Colonic mucosa (tissue), 4 donors: ENCODE data around the gene GRHL1. TPM values are rescaled to one million over a fixed set of nuclear protein-coding genes. Genes with fewer than 3 reads are reported as not detected.

ENCODE experiments used
- DNase-seq: peaks from one replicate; pipeline ENCODE4 v3.0.0-alpha.2; 2020
- H3K27ac ChIP-seq: fragments of 200-600 bp; one replicate; pipeline ENCODE4 v1.8.0; 2021
- H3K27me3 ChIP-seq: fragments of 200-600 bp; one replicate; pipeline ENCODE4 v1.8.0; 2021
- H3K36me3 ChIP-seq: fragments of 200-600 bp; one replicate; pipeline ENCODE4 v1.8.0; 2021
- H3K4me1 ChIP-seq: fragments of 200-600 bp; one replicate; pipeline ENCODE4 v1.8.0; 2021; ENCODE audit warnings: mild to moderate bottlenecking
- H3K4me3 ChIP-seq: fragments of 200-600 bp; one replicate; pipeline ENCODE4 v1.8.0; 2021
- H3K9ac ChIP-seq, 2 donors: one replicate each; pipeline ENCODE4 v1.7.0; 2013; ENCODE audit warnings: control low read depth in 2 of 2, low read depth in 2 of 2, low read length in 2 of 2
- H3K9me3 ChIP-seq: fragments of 200-600 bp; one replicate; pipeline ENCODE4 v1.8.0; 2021
- intact Hi-C: fragments of 100-400 bp; cut with DNase I; formaldehyde crosslinking; loops from one replicate; pipeline ENCODE4 v1.14.1; 2022
- total RNA-seq, 2 donors: library from RNA; stranded (reverse); fragmentation: NEBNext Ultra II Directional in 1 of 2; extraction: Animal tissue kit (Norgen Biotek cat#: 25700) in 1 of 2; gene quantifications; one replicate each; pipeline ENCODE4 v1.2.1, GENCODE V29; 2021
- TF ChIP-seq, protein P1 (sequence below): fragments of 200-600 bp; IDR thresholded peaks from one replicate; pipeline ENCODE4 v1.8.0; 2022; ENCODE audit warnings: antibody characterized with exemption, mild to moderate bottlenecking
- donor health status: healthy.
- donor health status: DM: no; HTN: no; CAD: no.
- donor health status: DM: no; HTN: no; CAD: no.

The GRHL1 gene
- total RNA-seq, 2 donors from 2014 or later = 1.6 to 1.9 TPM

DNA sequence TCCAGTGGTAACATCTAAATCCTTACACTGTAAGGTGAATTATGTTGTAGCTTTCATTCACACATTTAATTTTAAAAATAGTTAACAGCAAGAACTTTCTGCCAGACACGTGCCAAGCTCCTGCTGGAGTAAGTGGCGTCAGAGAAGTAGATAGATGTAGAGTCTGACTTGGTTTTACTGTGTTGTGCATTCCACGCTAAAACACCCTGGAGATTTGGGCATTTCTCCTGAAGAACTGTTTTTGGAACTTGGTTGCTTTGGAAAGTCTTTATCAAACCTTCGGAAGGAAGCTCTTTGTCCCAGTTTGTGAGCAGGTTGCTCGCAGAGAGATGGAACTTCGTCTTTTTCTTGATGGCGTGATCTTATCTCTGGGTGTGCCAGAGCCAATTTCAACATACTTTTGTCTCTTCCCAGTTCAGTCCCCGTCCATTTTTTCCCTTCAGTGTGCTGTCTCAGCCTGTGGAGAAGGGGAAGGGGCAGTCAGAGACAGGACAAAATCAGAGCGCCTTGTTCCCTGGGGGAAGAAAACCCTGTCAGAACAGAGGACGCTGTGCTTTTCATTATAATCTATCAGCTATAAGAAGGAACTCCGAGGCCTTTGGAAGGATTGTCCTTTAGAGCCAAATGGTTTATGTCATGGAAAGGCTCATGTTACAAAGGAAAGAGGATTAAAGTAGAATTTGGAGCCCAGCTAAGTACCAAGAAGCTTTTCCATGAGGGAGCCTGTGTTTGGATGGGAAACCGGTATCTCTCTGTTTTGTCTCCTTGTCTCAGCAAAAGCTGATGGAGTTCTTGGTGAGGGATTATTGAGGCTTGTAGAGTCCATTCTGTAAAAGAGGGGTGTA lies 18.9 kb downstream of the GRHL1 start:
- H3K4me1 ChIP-seq = no peaks in the 10 kb centered on the region
- TF ChIP-seq, protein P1, sequence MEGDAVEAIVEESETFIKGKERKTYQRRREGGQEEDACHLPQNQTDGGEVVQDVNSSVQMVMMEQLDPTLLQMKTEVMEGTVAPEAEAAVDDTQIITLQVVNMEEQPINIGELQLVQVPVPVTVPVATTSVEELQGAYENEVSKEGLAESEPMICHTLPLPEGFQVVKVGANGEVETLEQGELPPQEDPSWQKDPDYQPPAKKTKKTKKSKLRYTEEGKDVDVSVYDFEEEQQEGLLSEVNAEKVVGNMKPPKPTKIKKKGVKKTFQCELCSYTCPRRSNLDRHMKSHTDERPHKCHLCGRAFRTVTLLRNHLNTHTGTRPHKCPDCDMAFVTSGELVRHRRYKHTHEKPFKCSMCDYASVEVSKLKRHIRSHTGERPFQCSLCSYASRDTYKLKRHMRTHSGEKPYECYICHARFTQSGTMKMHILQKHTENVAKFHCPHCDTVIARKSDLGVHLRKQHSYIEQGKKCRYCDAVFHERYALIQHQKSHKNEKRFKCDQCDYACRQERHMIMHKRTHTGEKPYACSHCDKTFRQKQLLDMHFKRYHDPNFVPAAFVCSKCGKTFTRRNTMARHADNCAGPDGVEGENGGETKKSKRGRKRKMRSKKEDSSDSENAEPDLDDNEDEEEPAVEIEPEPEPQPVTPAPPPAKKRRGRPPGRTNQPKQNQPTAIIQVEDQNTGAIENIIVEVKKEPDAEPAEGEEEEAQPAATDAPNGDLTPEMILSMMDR = no peak
- H3K36me3 ChIP-seq = no peaks in the 10 kb centered on the region
- no peak overlapping the region for H3K27ac ChIP-seq
- no peaks in the 10 kb centered on the region for H3K9me3 ChIP-seq
- H3K4me3 ChIP-seq = no peak overlapping the region
- H3K9ac ChIP-seq = no peak overlapping the region
- DNase-seq = no peak
- intact Hi-C loops = no loop called here
- H3K27me3 ChIP-seq = no peaks in the 10 kb centered on the region

DNA sequence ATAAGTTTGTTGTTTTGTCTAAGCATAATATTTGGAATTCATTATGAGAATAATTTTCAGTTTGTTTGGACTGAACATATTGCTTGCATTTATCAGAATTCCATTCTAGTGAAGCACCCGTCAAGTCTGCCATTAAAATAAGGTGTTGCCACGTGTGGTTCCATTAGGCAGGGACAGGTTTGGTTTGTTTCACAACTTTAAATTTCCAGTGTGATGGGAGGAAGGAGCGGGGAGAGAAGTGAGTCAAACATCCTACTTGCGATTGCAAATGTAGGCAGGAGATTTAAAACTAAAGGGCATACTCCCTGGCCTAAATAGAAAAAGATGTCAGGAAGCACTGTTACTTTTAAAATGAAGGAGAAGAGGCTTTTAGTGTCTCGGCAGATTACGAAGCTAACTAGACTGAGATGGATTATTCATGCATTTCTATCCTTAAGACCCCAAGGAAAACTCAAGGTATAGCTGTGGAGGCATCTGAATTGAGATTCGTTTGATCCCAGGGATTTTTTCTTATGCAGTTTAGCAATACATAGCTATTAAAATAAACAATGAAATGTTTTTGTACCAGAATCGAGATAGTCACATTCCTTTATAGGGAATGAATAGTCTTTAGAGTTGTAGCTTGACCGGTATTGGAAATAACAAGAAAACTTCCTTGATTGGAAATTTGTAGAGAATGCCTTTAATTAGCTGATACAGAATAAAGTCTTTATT lies 19.8 kb downstream of the GRHL1 start:
- Histone ChIP-seq H3K4me3 (no peak overlapping the region), H3K9ac (no peak overlapping the region), H3K9me3 (no peaks in the 10 kb centered on the region), H3K36me3 (no peaks in the 10 kb centered on the region), H3K27ac (no peak overlapping the region), H3K27me3 (no peaks in the 10 kb centered on the region), H3K4me1 (no peaks in the 10 kb centered on the region)
- intact Hi-C loops = no loop called here
- DNase-seq = no peak
- TF ChIP-seq, protein P1 = no peak

DNA sequence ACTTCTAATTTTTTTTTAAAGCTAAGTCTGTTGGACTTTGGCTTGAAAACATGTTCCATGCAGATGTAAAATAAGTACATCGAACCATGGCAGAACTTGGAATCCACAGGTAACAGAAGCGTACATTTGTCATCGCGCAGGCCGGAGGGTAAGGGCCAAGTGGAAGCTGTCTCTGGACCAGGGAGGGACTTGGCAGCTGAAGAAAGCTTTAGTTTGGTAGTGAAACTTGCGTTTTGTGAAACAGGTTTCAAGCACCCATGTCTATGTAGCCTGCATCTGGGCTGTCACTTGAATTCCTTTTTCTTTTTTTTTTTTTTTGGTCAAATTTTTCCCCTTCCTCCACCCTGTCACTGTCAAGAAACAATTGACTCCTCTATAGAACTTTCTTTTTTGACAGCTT lies 20.4 kb downstream of the GRHL1 start:
- Histone ChIP-seq H3K27ac (no peak overlapping the region), H3K9ac (no peak overlapping the region), H3K36me3 (no peaks in the 10 kb centered on the region), H3K9me3 (no peaks in the 10 kb centered on the region), H3K4me3 (no peak overlapping the region), H3K4me1 (no peaks in the 10 kb centered on the region), H3K27me3 (no peaks in the 10 kb centered on the region)
- intact Hi-C loops = no loop called here
- DNase-seq = no peak
- TF ChIP-seq, protein P1 = no peak

DNA sequence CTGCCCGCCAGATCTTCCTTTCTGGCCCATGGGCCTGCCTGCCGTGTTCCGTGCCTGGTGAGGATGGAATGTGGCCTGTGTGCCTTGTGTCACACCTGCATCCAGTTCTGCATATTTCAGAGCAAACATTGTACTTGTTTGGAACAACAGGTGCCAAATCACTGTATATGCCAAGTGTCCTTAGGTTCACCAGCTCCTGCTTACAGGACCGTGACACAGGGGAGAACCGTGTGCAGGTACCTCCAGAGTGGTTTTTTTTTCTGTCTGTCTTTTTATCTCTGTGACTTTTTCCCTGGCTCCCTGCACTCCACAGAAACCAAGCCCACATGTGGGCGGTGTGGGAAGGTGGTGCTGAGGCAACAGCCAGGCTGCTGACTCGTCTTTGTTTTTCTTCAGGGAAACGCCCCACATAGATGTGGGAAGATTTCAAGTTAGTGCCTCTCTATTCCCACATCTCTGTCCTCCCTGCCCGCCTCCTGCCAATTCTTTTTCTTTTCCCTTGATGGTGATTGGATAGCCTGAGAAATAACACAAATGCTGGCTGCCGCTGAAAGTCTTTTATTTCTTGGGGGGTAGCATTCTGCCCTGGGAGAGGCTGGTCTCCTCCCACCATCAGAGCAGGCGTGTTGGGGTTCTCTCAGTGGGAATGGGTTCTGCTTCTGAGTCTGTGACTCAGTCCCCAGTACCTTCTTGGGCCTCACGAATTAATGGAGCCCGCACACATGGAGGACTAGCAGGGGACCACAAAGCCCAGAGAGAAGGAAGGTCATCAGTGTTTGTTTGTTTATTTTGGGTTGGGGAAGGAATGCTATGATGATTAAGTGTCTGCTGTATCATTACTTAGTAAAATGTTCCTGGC lies 21.4 kb downstream of the GRHL1 start:
- H3K27ac ChIP-seq = no peak overlapping the region
- TF ChIP-seq, protein P1 = no peak
- DNase-seq = no peak

DNA sequence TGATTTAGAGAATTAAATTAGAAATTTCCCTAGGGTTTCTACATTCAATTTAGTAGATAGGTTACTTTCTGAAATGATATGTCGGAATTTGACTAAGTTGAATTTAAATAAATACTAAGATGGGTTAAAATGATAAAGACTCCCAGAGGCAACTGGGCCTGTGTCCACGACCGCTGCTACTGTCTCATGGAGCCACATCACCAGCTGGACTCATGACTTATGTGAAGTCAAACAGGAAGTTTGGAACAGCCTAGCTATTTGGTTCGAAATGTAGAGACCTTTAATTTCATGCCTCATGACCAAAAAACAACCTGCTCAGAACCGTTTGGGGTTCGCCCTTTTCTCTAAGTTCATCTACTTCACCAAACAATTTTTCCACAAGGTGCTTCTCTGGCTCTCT lies 22.2 kb downstream of the GRHL1 start:
- H3K4me1 ChIP-seq = no peaks in the 10 kb centered on the region
- H3K9ac ChIP-seq = no peak overlapping the region
- H3K4me3 ChIP-seq = no peak overlapping the region
- DNase-seq = no peak
- TF ChIP-seq, protein P1 = no peak
- H3K27ac ChIP-seq = no peak overlapping the region
- no peaks in the 10 kb centered on the region for H3K27me3 ChIP-seq
- H3K36me3 ChIP-seq = no peaks in the 10 kb centered on the region
- no peaks in the 10 kb centered on the region for H3K9me3 ChIP-seq
- intact Hi-C loops = no loop called here

More for the DNA sequence above, 21.4 kb downstream of the GRHL1 start:
- Histone ChIP-seq H3K27me3 (no peaks in the 10 kb centered on the region), H3K4me3 (no peak overlapping the region), H3K9me3 (no peaks in the 10 kb centered on the region), H3K9ac (no peak overlapping the region), H3K36me3 (no peaks in the 10 kb centered on the region), H3K4me1 (no peaks in the 10 kb centered on the region)
- intact Hi-C loops = no loop called here
